HEK293 (cell line): ENCODE results near the gene TMPRSS4.

Source experiments
- ZNF146 ChIP-seq: fragments of 450-650 bp; formaldehyde crosslinking; IDR thresholded peaks from 2 replicates; pipeline ENCODE4 v1.5.1; 2016; ENCODE audit warnings: missing biosample characterization, missing genetic modification characterization
- ZNF202 ChIP-seq: fragments of 450-650 bp; formaldehyde crosslinking; IDR thresholded peaks from 2 replicates; pipeline ENCODE4 v1.5.1; 2016; ENCODE audit warnings: missing biosample characterization, missing genetic modification characterization, borderline replicate concordance
- ZNF404 ChIP-seq: fragments of 450-650 bp; formaldehyde crosslinking; IDR thresholded peaks from 2 replicates; pipeline ENCODE4 v1.5.1; 2017; ENCODE audit warnings: missing biosample characterization, missing genetic modification characterization
- ZNF621 ChIP-seq: fragments of 450-650 bp; formaldehyde crosslinking; IDR thresholded peaks from 2 replicates; pipeline ENCODE4 v1.5.1; 2017; ENCODE audit warnings: missing biosample characterization, missing genetic modification characterization
- TF ChIP-seq, protein P1 (sequence below): fragments of 450-650 bp; formaldehyde crosslinking; IDR thresholded peaks from 2 replicates; pipeline ENCODE4 v1.5.1; 2016; ENCODE audit warnings: missing biosample characterization, missing genetic modification characterization
- TF ChIP-seq, protein P2 (sequence below): fragments of 450-650 bp; formaldehyde crosslinking; IDR thresholded peaks from 2 replicates; pipeline ENCODE4 v1.5.1; 2016; ENCODE audit warnings: missing biosample characterization, missing genetic modification characterization

DNA sequence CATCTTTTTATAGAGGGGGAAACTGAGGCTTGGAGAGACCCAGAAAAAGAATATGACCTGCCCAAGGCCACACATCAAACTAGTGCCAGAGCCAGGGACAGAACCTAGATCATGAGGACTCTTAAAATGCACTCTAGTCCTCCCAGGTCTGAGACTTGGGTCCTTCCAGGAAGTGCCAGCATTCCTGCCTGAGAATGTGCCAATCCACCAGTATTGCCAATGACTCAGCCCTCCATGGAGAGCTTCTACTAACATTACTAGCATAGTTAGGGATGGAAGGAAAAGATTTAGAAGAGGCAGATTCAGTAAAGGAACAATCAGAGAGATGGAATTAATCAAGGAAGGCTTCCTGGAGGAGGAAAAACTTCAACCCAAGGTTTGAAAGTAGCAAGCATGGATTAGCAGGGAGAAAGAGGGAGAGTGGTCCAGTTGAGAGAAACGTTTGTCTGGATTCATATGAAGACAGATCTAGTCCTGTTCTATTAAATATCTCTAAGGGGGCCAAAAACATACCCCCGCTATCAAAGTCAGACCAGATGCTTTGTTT is 30.0 kb downstream of the TMPRSS4 start:
- TF ChIP-seq ZNF404 (tag by site-specific recombination) = no peak
- TF ChIP-seq ZNF202 (tag by site-specific recombination) = no peak
- no peak for TF ChIP-seq ZNF146 (tag by site-specific recombination)
- TF ChIP-seq, protein P1, sequence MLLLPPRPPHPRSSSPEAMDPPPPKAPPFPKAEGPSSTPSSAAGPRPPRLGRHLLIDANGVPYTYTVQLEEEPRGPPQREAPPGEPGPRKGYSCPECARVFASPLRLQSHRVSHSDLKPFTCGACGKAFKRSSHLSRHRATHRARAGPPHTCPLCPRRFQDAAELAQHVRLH = no peak
- TF ChIP-seq, protein P2, sequence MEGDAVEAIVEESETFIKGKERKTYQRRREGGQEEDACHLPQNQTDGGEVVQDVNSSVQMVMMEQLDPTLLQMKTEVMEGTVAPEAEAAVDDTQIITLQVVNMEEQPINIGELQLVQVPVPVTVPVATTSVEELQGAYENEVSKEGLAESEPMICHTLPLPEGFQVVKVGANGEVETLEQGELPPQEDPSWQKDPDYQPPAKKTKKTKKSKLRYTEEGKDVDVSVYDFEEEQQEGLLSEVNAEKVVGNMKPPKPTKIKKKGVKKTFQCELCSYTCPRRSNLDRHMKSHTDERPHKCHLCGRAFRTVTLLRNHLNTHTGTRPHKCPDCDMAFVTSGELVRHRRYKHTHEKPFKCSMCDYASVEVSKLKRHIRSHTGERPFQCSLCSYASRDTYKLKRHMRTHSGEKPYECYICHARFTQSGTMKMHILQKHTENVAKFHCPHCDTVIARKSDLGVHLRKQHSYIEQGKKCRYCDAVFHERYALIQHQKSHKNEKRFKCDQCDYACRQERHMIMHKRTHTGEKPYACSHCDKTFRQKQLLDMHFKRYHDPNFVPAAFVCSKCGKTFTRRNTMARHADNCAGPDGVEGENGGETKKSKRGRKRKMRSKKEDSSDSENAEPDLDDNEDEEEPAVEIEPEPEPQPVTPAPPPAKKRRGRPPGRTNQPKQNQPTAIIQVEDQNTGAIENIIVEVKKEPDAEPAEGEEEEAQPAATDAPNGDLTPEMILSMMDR (tag by site-specific recombination) = no peak
- no peak for TF ChIP-seq ZNF621 (tag by site-specific recombination)
